GM12865 (cell line): ENCODE data around the gene TTC34.
A peak's percentile ranks its signal among the peaks of the same experiment; 100 is the strongest.

Source experiments
- DNase-seq: peaks from one replicate; pipeline ENCODE4 v3.0.0; 2010; ENCODE audit warnings: low read depth
- H3K4me3 ChIP-seq: 2 replicates; pipeline ENCODE4 v1.5.1; 2011; ENCODE audit warnings: mild to moderate bottlenecking, low read depth, low read length, control low read depth
- TF ChIP-seq, protein P1 (sequence below): IDR thresholded peaks from 2 replicates; pipeline ENCODE4 v1.5.1; 2011; ENCODE audit warnings: low read length, control low read depth, low read depth, inconsistent platforms; ENCODE audit not compliant: insufficient read depth; ENCODE audit errors: missing control alignments

The TTC34 gene

DNA sequence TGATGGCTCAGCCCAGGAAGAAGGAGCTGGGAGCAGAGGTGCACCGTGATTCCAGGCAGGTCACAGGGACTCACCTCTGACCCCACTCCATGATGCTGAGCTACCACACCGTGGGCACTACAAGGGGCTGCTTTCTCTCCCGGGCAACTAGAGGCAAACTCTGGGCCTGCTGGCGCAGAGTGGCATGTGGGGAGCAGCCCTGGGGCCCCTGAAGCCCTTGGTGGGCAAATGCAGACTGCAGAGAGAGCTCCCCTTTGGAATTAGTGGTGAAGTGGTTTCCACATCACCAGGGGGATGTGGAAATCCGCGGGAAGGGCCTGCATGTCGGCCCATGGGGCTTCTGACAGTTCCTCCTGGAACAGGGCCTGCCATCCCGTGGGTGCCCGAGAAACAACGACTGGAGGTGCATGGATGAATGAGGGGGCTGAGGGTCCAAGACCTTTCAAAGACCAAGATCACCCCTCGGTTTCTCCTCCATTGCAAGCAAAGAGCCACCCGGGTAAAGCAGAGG, 156.8 kb downstream of the TTC34 start:
- DNase-seq = no peak

DNA sequence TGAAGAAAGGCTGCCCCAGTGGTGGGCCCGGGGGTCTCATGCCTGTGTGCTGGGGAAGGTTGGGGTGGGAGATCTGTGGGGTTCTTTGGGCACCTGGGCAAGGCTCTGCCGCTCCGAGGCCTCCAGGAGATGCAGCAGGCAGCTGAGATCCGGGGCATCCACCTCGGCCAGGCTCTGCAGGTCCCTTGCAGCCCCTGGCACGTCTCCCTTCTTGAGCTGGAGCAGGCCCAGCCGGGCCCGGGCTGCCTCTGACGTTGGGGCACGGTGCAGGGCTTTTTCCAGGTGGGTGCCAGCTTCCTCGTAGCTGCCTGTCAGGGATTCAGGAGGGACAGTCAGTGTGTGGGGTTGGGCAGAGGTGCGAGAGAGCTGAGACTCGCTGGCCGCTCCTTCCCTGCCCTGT, 157.3 kb downstream of the TTC34 start:
- DNase-seq = no peak
- TF ChIP-seq, protein P1, sequence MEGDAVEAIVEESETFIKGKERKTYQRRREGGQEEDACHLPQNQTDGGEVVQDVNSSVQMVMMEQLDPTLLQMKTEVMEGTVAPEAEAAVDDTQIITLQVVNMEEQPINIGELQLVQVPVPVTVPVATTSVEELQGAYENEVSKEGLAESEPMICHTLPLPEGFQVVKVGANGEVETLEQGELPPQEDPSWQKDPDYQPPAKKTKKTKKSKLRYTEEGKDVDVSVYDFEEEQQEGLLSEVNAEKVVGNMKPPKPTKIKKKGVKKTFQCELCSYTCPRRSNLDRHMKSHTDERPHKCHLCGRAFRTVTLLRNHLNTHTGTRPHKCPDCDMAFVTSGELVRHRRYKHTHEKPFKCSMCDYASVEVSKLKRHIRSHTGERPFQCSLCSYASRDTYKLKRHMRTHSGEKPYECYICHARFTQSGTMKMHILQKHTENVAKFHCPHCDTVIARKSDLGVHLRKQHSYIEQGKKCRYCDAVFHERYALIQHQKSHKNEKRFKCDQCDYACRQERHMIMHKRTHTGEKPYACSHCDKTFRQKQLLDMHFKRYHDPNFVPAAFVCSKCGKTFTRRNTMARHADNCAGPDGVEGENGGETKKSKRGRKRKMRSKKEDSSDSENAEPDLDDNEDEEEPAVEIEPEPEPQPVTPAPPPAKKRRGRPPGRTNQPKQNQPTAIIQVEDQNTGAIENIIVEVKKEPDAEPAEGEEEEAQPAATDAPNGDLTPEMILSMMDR = no peak

More for the DNA sequence above, 156.8 kb downstream of the TTC34 start:
- TF ChIP-seq, protein P1 = no peak
- H3K4me3 ChIP-seq = no peak overlapping the region

DNA sequence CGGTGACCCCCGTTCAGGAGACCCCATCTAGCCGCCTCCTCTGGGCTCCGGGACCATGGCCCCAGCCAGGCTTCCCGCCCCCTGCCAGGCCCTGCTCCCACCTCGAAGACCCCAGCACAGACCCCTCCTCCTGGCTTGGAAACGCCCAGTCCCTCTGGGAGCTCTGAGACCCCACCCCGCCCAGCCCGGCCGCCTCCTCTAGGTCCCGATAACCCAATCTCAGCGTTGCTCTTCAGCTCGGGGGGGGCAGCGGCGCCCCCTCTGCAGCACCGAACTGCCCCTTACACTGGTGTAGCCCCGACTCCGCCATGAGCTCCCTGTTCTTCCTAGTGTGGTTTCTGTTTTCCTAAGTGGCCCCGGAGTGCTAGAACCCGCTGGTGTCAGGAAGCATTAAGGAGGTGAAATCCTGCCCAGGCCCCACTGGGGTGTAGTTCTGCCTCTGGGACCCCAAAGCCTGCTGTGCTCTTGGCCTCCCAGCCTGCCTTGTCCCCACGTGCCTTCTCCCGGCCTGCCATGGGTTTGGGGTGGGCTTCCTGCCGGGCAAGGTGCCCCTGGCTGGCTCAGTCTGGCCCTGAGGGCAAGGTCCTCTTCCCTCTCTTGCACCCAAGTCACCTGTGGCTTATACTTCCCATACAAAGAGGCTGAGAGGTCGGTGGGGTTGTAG, 157.9 kb downstream of the TTC34 start:
- H3K4me3 ChIP-seq = no peak overlapping the region
- TF ChIP-seq, protein P1 = no peak
- DNase-seq = no peak

More for the DNA sequence above, 157.3 kb downstream of the TTC34 start:
- H3K4me3 ChIP-seq = no peak overlapping the region

DNA sequence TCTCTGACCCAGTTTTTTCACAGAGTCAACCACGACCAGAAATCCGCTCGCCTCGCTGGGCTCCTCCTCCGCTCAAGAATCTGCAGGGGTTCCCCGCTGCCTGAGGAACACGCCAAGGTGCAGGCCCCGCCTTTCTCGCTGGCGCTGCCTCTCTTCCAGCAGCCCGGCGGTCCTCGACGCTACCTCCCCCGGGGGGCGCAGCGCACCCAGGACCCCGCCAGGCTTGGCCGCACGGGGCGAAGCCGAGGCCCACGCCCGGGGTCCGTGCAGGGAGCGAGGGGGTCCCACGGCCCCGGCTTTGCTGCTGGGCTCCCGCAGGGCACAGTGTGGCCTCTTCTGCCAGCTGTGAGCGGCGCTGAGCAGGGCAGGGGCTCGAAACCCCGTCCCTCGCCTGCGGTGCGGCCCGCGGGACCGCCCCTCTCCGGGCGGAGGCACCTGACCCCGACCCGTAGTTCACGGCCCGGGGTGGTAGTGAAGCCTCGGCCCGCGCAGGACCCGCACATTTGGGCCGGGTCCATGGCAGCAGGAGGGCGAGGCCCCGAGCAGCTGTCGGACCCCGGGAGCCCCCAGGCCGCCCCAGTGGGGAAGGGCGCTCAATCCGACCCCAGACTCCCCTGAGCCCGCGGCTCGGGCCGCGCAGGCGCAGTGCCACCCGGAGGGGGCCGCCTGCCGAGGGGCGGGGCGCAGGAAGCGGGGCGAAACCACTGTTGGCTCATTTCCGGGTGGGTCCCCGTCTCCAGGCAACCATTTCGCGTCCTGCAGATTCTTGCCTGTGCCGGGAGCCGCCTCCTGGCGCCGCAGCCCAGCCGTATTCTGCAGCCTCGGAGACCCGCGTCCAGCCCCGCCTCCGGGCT, 158.7 kb downstream of the TTC34 start:
- DNase-seq = peak; percentile 94
- peak overlapping the region; percentile 88 for H3K4me3 ChIP-seq
- TF ChIP-seq, protein P1 = peak; percentile 12

DNA sequence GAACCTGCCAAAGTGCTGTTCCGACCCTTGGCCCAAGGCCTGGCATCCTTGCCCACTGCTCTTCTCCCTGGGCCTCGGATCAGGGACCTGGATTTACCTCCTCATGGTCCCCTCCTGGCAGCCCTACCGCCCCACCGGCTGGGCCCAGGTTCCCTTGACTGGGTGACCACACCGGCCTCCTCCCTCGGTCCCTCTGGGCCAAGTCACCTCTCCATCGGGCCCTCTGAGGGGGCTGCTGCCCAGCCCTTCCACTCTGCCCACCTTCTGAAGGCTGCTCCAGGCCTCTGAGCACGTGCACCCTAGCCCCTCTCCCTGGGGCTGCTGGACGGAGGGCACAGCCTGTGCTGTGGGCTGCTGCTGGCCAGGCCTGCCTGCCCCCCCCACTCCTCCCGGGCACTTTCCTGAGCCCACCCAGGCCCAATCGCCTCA, 159.3 kb downstream of the TTC34 start:
- no peak for DNase-seq
- TF ChIP-seq, protein P1 = no peak
- peak overlapping the region; percentile 88 for H3K4me3 ChIP-seq

DNA sequence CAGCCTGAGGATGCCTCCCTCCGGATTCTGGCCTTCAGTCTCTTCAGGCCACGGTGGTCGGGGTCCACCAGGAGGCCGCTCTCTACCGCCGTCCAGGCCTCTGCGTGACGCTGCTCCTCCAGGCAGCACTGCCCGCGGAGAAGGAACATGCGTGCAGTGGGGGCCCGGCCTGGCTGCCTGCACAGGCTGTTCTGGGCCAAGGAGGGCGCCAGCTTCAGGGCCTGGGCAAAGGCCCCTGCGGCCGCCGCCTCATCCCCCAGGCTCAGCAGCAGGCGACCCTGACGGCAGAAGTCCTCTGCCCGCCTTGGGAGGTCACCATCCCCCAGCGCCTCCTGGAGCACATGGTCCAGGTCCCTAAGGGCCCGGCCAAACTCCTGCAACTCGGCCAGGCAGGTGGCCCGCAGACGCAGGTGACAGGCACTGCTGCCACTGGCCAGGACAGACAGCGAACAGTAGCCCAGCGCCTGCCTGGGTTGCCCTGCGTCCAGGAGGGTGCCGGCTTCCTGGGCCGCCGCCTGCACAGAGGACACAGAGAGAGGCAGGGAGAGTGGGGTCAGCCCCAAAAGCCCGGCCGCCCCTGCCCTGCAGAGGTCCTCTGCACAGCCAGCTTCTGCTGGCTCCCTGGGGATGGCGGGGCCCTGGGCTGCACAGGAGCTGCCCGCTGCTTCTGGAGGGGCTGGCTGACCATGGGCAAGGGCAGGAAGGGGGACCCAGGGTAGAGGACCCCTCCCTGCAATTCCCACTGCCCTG, 159.9 kb downstream of the TTC34 start:
- peak overlapping the region; percentile 88; the same call in 1 of the 2 replicates for H3K4me3 ChIP-seq
- DNase-seq = no peak

More for the DNA sequence above, 159.9 kb downstream of the TTC34 start:
- TF ChIP-seq, protein P1 = no peak
